ENCODE data around the gene TMEM9. TPM values are rescaled to one million over a fixed set of nuclear protein-coding genes. Genes with fewer than 3 reads are reported as not detected.

The TMEM9 gene
- total and polyA plus RNA-seq, 2 of the 8 experiments (the other 6 are each of a cell fraction or from before 2014, with no cell fraction given) = 79.9 to 181 TPM

DNA sequence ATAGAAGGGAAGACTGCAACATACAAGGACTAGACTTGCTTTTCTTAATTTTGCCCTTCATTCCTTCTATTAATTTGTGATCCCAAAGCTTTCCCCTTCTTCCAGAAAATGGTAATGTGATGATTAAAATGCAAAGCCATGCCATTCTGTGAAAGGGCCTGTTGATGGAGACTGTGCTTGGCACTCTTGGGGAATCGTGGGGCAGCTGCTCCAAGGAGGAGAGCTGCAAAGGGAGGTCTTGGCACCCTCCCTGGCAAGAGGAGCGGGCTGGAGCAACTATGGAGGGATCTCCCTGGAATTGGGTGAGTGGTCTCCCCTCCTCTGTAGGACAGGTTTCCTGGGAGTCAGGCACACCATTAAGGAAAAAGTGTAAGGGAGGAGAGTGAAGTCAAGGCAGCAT lies 58.7 kb downstream of the TMEM9 start:
- no peak overlapping the region for H2AFZ ChIP-seq (ENCODE audit: low read length)
- H3K27ac ChIP-seq (ENCODE audit: low read depth, low read length) = no peak overlapping the region
- CTCF ChIA-PET (ENCODE audit: partially characterized antibody) = interaction anchor here (0.7 to 9.1 kb wide), 7 partner anchors 9 to 487 kb away, joined by 3 to 92 read pairs (median 6); no protein-coding TSS in a partner anchor
- no peaks in the 10 kb centered on the region for H3K79me2 ChIP-seq (ENCODE audit: control insufficient read depth in 1 of 2, insufficient read depth in 2 of 2, low read length in 2 of 2)
- no peak overlapping the region for H2BK20ac ChIP-seq (ENCODE audit: low read length)
- no peak overlapping the region for H2BK120ac ChIP-seq (replicated peaks; ENCODE audit: low read depth, low read length)
- H4K5ac ChIP-seq (ENCODE audit: insufficient read length, low read depth, low read length) = no peak overlapping the region
- H3K4me3 ChIP-seq (ENCODE audit: extremely low read depth in 1 of 4, insufficient read depth in 2 of 4, low read depth in 3 of 4, low read length in 4 of 4) = no peak overlapping the region
- H3K56ac ChIP-seq (replicated peaks; ENCODE audit: insufficient read length, low read depth, low read length) = no peak overlapping the region
- H3K79me1 ChIP-seq (ENCODE audit: low read depth, low read length) = no peaks in the 10 kb centered on the region
- WGBS, 2 experiments (ENCODE audit: extremely low coverage in 1 of 2, insufficient coverage in 1 of 2, insufficient read length in 1 of 2, insufficient replicate concordance in 2 of 2, low coverage in 1 of 2, low lambda C conversion rate in 2 of 2, missing lambda C conversion rate in 1 of 2) = 84% methylated on average over 2 of the region's 2 CpGs; no CpG with 5 or more reads in 1 of the 2 experiments
- H2BK15ac ChIP-seq (ENCODE audit: low read length) = no peak overlapping the region
- no peak overlapping the region for H3K23ac ChIP-seq (ENCODE audit: insufficient read length)
- no peaks in the 10 kb centered on the region for H3K9me3 ChIP-seq (ENCODE audit: insufficient read depth in 2 of 2, low read depth in 1 of 2, low read length in 1 of 2)
- H3K27me3 ChIP-seq (replicated peaks in 1 of 4; ENCODE audit: control insufficient read depth in 3 of 4, extremely low read depth in 1 of 4, insufficient read depth in 3 of 4, low read length in 3 of 4) = 0 out of 7 replicates have a peak, but pooled peaks cover 0 to 1% (median 0%) of the 10 kb centered on the region in 4 experiments
- H4K91ac ChIP-seq (replicated peaks; ENCODE audit: insufficient read length, low read length) = no peak overlapping the region
- no peak overlapping the region for H2BK5ac ChIP-seq (ENCODE audit: low read depth, low read length)
- H2BK12ac ChIP-seq (ENCODE audit: low read depth, low read length) = no peak overlapping the region
- H3K14ac ChIP-seq (ENCODE audit: insufficient read length) = no peak overlapping the region
- H4K20me1 ChIP-seq (replicated peaks in 1 of 2; ENCODE audit: control insufficient read depth in 1 of 2, insufficient read depth in 2 of 2, low read length in 2 of 2) = no peaks in the 10 kb centered on the region
- H2AK5ac ChIP-seq (ENCODE audit: low read depth, low read length) = no peak overlapping the region
- DNase-seq (ENCODE audit: low read depth in 1 of 2, low spot score in 2 of 2) (no peak), FAIRE-seq (no peak)
- POLR2A ChIA-PET (ENCODE audit: partially characterized antibody) = no interaction called here
- no peaks in the 10 kb centered on the region for H3K23me2 ChIP-seq (ENCODE audit: low read depth, low read length)
- no peaks in the 10 kb centered on the region for H3K36me3 ChIP-seq (ENCODE audit: control insufficient read depth in 2 of 4, insufficient read depth in 4 of 4, low read length in 3 of 4)
- no peak overlapping the region for H4K8ac ChIP-seq (ENCODE audit: extremely low read depth, insufficient read depth, low read length)
- no peak overlapping the region for H3K18ac ChIP-seq (ENCODE audit: extremely low read depth, low read length)
- TF ChIP-seq KDM1A (IDR thresholded peaks at IDR 0.05; ENCODE audit: borderline replicate concordance, low read length) (no peak), KDM5A (IDR thresholded peaks at IDR 0.05; ENCODE audit: low read length) (no peak), RAD21 (IDR thresholded peaks at IDR 0.05 in 1 of 2, conservative IDR thresholded peaks at IDR 0.05 in 1 of 2; ENCODE audit: low read depth in 2 of 2, low read length in 2 of 2) (no peak), POU5F1 (IDR thresholded peaks at IDR 0.05; ENCODE audit: low read depth, low read length) (no peak), TAF1 (IDR thresholded peaks at IDR 0.05; ENCODE audit: low read depth, low read length) (no peak), SP1 (IDR thresholded peaks at IDR 0.05; ENCODE audit: low read depth, low read length) (no peak), POLR2A (IDR thresholded peaks at IDR 0.05; ENCODE audit: control extremely low read depth in 1 of 2, low read depth in 2 of 2, low read length in 2 of 2) (no peak), BCL11A (IDR thresholded peaks at IDR 0.05; ENCODE audit: low read depth in 2 of 2, low read length in 2 of 2) (no peak), TAF7 (optimal IDR thresholded peaks at IDR 0.05; ENCODE audit: borderline replicate concordance, low read depth, low read length) (no peak), RFX5 (IDR thresholded peaks at IDR 0.05; ENCODE audit: borderline replicate concordance, low read depth, low read length) (no peak), MAX (IDR thresholded peaks at IDR 0.05) (no peak)
- peaks cover 0 to 3% (median 0%) of the 10 kb centered on the region in 4 experiments; a peak in 1 of 7 replicates for H3K4me1 ChIP-seq (replicated peaks in 1 of 4; ENCODE audit: control insufficient read depth in 3 of 4, insufficient read depth in 4 of 4, low read length in 3 of 4)
- no peak overlapping the region for H3K4ac ChIP-seq (replicated peaks; ENCODE audit: insufficient read length, low read depth, low read length)
- H3K4me2 ChIP-seq (ENCODE audit: insufficient read depth in 1 of 2, low read depth in 2 of 2, low read length in 2 of 2) = no peak overlapping the region
- H3K9ac ChIP-seq (replicated peaks in 1 of 4; ENCODE audit: extremely low read depth in 1 of 4, low read depth in 3 of 4, low read length in 3 of 4) = no peak overlapping the region
